Loucy (cell line): ENCODE data around the gene OR1E1.
"Not testable (repeated sequence)": the region's sequence is repeated elsewhere in the genome, so short reads cannot be mapped to it uniquely, and the experiment has no call there.

Experiments
- H2AFZ ChIP-seq: fragments of 200-600 bp; sonication (generic); 2 replicates; pipeline ENCODE4 v1.6.0; 2016; ENCODE audit warnings: antibody characterized with exemption, mild to moderate bottlenecking, low read length, moderate library complexity
- H3F3A ChIP-seq: fragments of 200-600 bp; 2 replicates; pipeline ENCODE4 v1.6.0; 2016; ENCODE audit warnings: antibody characterized with exemption, low read depth, mild to moderate bottlenecking
- H3K27me3 ChIP-seq: fragments of 200-600 bp; sonication (generic); 2 replicates; pipeline ENCODE4 v1.6.1; 2014; ENCODE audit warnings: low read length, mild to moderate bottlenecking; ENCODE audit not compliant: insufficient read depth, poor library complexity, severe bottlenecking
- H3K36me3 ChIP-seq: fragments of 200-600 bp; sonication (generic); 2 replicates; pipeline ENCODE4 v1.6.1; 2016; ENCODE audit warnings: low read length; ENCODE audit not compliant: insufficient read depth
- H3K4me1 ChIP-seq: fragments of 200-600 bp; sonication (generic); 2 replicates; pipeline ENCODE4 v1.5.1; 2014; ENCODE audit warnings: low read length, mild to moderate bottlenecking; ENCODE audit not compliant: insufficient read depth, poor library complexity, severe bottlenecking
- H3K4me2 ChIP-seq: fragments of 200-600 bp; sonication (generic); 2 replicates; pipeline ENCODE4 v1.6.0; 2014; ENCODE audit warnings: antibody characterized with exemption, low read length, low read depth, mild to moderate bottlenecking; ENCODE audit not compliant: poor library complexity, severe bottlenecking
- H3K4me3 ChIP-seq: fragments of 200-600 bp; sonication (generic); 2 replicates; pipeline ENCODE4 v1.5.1; 2014; ENCODE audit warnings: low read length, mild to moderate bottlenecking, mixed read lengths; ENCODE audit not compliant: poor library complexity, severe bottlenecking
- H3K79me2 ChIP-seq: fragments of 200-600 bp; sonication (generic); 2 replicates; pipeline ENCODE4 v1.6.1; 2014; ENCODE audit warnings: low read length; ENCODE audit not compliant: insufficient read depth
- H3K9ac ChIP-seq: fragments of 200-600 bp; sonication (generic); 2 replicates; pipeline ENCODE4 v1.6.0; 2014; ENCODE audit warnings: mild to moderate bottlenecking, low read depth, low read length, moderate library complexity; ENCODE audit not compliant: poor library complexity, severe bottlenecking
- H3K9me2 ChIP-seq: fragments of 200-600 bp; sonication (generic); replicated peaks from 2 replicates; pipeline ENCODE4 v1.6.1; 2016; ENCODE audit warnings: low read depth, low read length, mixed read lengths
- H3K9me3 ChIP-seq: fragments of 200-600 bp; sonication (generic); 2 replicates; pipeline ENCODE4 v1.6.1; 2014; ENCODE audit warnings: mild to moderate bottlenecking, antibody characterized with exemption, low read length, low read depth; ENCODE audit not compliant: insufficient read depth
- H4K20me1 ChIP-seq: fragments of 200-600 bp; sonication (generic); 2 replicates; pipeline ENCODE4 v1.6.0; 2014; ENCODE audit warnings: antibody characterized with exemption, low read length, mild to moderate bottlenecking; ENCODE audit not compliant: insufficient read depth, poor library complexity, severe bottlenecking
- CTCF ChIP-seq: fragments of 200-600 bp; sonication (generic); conservative IDR thresholded peaks from 2 replicates; pipeline ENCODE4 v1.5.1; 2014; ENCODE audit warnings: mild to moderate bottlenecking, antibody characterized with exemption, low read length
- EZH2phosphoT487 ChIP-seq: fragments of 200-600 bp; IDR thresholded peaks from 2 replicates; pipeline ENCODE4 v1.6.1; 2018; ENCODE audit warnings: antibody characterized with exemption, mild to moderate bottlenecking, moderate library complexity, borderline replicate concordance

Gene OR1E1

GRCh38 chr17:3438368-3438767 lies 40.2 kb upstream of the OR1E1 start:
- no peaks in the 10 kb centered on the region for H3K9me3 ChIP-seq
- no peaks in the 10 kb centered on the region for H3F3A ChIP-seq
- H4K20me1 ChIP-seq, result no peaks in the 10 kb centered on the region
- H3K9ac ChIP-seq, result no peak overlapping the region
- no peak overlapping the region for H2AFZ ChIP-seq
- no peaks in the 10 kb centered on the region for H3K9me2 ChIP-seq
- no peak overlapping the region for H3K4me3 ChIP-seq
- no peaks in the 10 kb centered on the region for H3K27me3 ChIP-seq
- no peaks in the 10 kb centered on the region for H3K36me3 ChIP-seq
- no peaks in the 10 kb centered on the region for H3K79me2 ChIP-seq
- TF ChIP-seq CTCF, result no peak
- no peak for TF ChIP-seq EZH2phosphoT487
- H3K4me2 ChIP-seq, result no peak overlapping the region
- H3K4me1 ChIP-seq, result no peaks in the 10 kb centered on the region

GRCh38 chr17:3433741-3434140 lies 35.5 kb upstream of the OR1E1 start, which contains the start of gene OR1E2:
TSS of gene OR1E2 (minus strand) at chr17:3433841. CDS start at chr17:3433841, 0 bp downstream.
- H3K9me2 ChIP-seq, result no peaks in the 10 kb centered on the region
- H3F3A ChIP-seq, result no peaks in the 10 kb centered on the region
- no peak within 1 kb of the TSS for H3K4me3 ChIP-seq
- TF ChIP-seq EZH2phosphoT487 (no peak), CTCF (no peak)
- H3K9me3 ChIP-seq, result no peaks in the 10 kb centered on the region
- H3K79me2 ChIP-seq, result no peaks in the 10 kb centered on the region
- no peak within 1 kb of the TSS for H3K9ac ChIP-seq
- no peaks in the 10 kb centered on the region for H3K36me3 ChIP-seq
- no peaks in the 10 kb centered on the region for H3K4me1 ChIP-seq
- H3K4me2 ChIP-seq, result no peak within 1 kb of the TSS
- no peaks in the 10 kb centered on the region for H4K20me1 ChIP-seq
- H2AFZ ChIP-seq, result no peak within 1 kb of the TSS
- no peaks in the 10 kb centered on the region for H3K27me3 ChIP-seq

GRCh38 chr17:3433215-3433614 lies 35.0 kb upstream of the OR1E1 start:
- H3K4me3 ChIP-seq, H3K4me1 ChIP-seq, H3K9me3 ChIP-seq, H3K27me3 ChIP-seq, H3K79me2 ChIP-seq, H3K9ac ChIP-seq, H3K4me2 ChIP-seq, H4K20me1 ChIP-seq, H3K36me3 ChIP-seq, H3K9me2 ChIP-seq, H3F3A ChIP-seq, H2AFZ ChIP-seq: not testable (repeated sequence)

- no peak overlapping the region for H3K9ac ChIP-seq
- no peak overlapping the region for H3K4me3 ChIP-seq
- no peaks in the 10 kb centered on the region for H3K27me3 ChIP-seq
- no peaks in the 10 kb centered on the region for H3K79me2 ChIP-seq
- no peaks in the 10 kb centered on the region for H3K9me3 ChIP-seq
- no peak overlapping the region for H2AFZ ChIP-seq
- no peak overlapping the region for H3K4me2 ChIP-seq
- no peaks in the 10 kb centered on the region for H3K36me3 ChIP-seq
- H3K9me2 ChIP-seq, result no peaks in the 10 kb centered on the region
- H4K20me1 ChIP-seq, result no peaks in the 10 kb centered on the region
- H3F3A ChIP-seq, result no peaks in the 10 kb centered on the region
- H3K4me1 ChIP-seq, result no peaks in the 10 kb centered on the region
- TF ChIP-seq CTCF (no peak), EZH2phosphoT487 (no peak)
Measured at GRCh38 chr17:3418222-3418621, 20.0 kb upstream of the OR1E1 start.
